NCI-H2107 treated with DMSO at 0.1 percent for 48 hours (cell line): ENCODE data around the gene SYNE4.
"Not testable (repeated sequence)": the region's sequence is repeated elsewhere in the genome, so short reads cannot be mapped to it uniquely, and the experiment has no call there.

Experiments
- DNase-seq: peaks from one replicate; lab custom pipeline; 2025; ENCODE audit not compliant: unreplicated experiment; lab: John Stamatoyannopoulos, UW

Gene SYNE4

GRCh38 chr19:35957411-35957810, 51.2 kb downstream of the SYNE4 start:
- not testable (repeated sequence) for DNase-seq

GRCh38 chr19:35955881-35956634, 52.6 kb downstream of the SYNE4 start:
- peak; percentile 9 for DNase-seq
